Stomach (tissue), 4 donors: ENCODE results near the gene GRIA1.

ENCODE experiments used
- CTCF ChIP-seq, 7 experiments: fragments of 450-650 bp in 4 of 7; fragments of 200-600 bp in 3 of 7; sonication (generic) in 3 of 7; IDR thresholded peaks; one replicate each; pipeline ENCODE4 v1.5.1; 2016 to 2019; ENCODE audit warnings: antibody characterized with exemption in 7 of 7, control low read depth in 2 of 7, mild to moderate bottlenecking in 1 of 7
- POLR2A ChIP-seq, 4 donors: fragments of 450-650 bp; IDR thresholded peaks; one replicate each; pipeline ENCODE4 v1.6.1; 2016; ENCODE audit warnings: antibody characterized with exemption in 4 of 4, control low read depth in 2 of 4, mild to moderate bottlenecking in 1 of 4, moderate library complexity in 1 of 4
- POLR2AphosphoS5 ChIP-seq, 3 donors: sonication (generic); formaldehyde crosslinking; IDR thresholded peaks; one replicate each; pipeline ENCODE4 v1.6.1; 2016; ENCODE audit warnings: antibody characterized with exemption in 3 of 3

- TF ChIP-seq POLR2A (IDR thresholded peaks at IDR 0.05) (no peak), CTCF (IDR thresholded peaks at IDR 0.05) (no peak), POLR2AphosphoS5 (IDR thresholded peaks at IDR 0.05) (no peak)
These were observed 308.4 kb downstream of the GRIA1 start for GRCh38 chr5:153798830-153799229.
